Kidney epithelial cell (primary cell): Measurements from ENCODE around the gene RNF150. TPM values are rescaled to one million over a fixed set of nuclear protein-coding genes. Genes with fewer than 3 reads are reported as not detected.

ENCODE experiments used
- DNase-seq: peaks from one replicate; pipeline ENCODE4 v3.0.0-alpha.2; 2010; ENCODE audit warnings: low read depth
- H3K27me3 ChIP-seq: 2 replicates; pipeline ENCODE4 v1.6.0; 2011; ENCODE audit warnings: low read length; ENCODE audit not compliant: control insufficient read depth, insufficient read depth
- H3K36me3 ChIP-seq: 2 replicates; pipeline ENCODE4 v1.5.1; 2011; ENCODE audit warnings: low read length; ENCODE audit not compliant: control insufficient read depth, insufficient read depth
- H3K4me3 ChIP-seq: 2 replicates; pipeline ENCODE4 v1.5.1; 2011; ENCODE audit warnings: low read depth, mild to moderate bottlenecking, control low read depth, low read length
- CTCF ChIP-seq: IDR thresholded peaks from 2 replicates; pipeline ENCODE4 v1.5.1; 2011; ENCODE audit warnings: mild to moderate bottlenecking, moderate library complexity, low read length, control low read depth, inconsistent platforms; ENCODE audit not compliant: insufficient read depth, poor library complexity, severe bottlenecking
- total RNA-seq: library from RNA; depleted of rRNA; stranded (reverse); fragments of >200 nt; gene quantifications from 2 replicates; pipeline ENCODE4 v1.2.3, GENCODE V29; 2015

RNF150 gene
- total RNA-seq, 1 donor from 2014 or later = 5.4 TPM

GRCh38 chr4:140858897-140859296 is 274.4 kb downstream of the RNF150 start:
- Histone ChIP-seq H3K27me3 (no peaks in the 10 kb centered on the region), H3K36me3 (no peaks in the 10 kb centered on the region), H3K4me3 (no peak overlapping the region)
- no peak for TF ChIP-seq CTCF
- no peak for DNase-seq

GRCh38 chr4:140857111-140857510 is 276.2 kb downstream of the RNF150 start:
- Histone ChIP-seq H3K36me3 (no peaks in the 10 kb centered on the region), H3K4me3 (no peak overlapping the region), H3K27me3 (no peaks in the 10 kb centered on the region)
- TF ChIP-seq CTCF = no peak
- DNase-seq = no peak

GRCh38 chr4:140856621-140857062 is 276.6 kb downstream of the RNF150 start:
- Histone ChIP-seq H3K36me3 (no peaks in the 10 kb centered on the region), H3K4me3 (no peak overlapping the region), H3K27me3 (no peaks in the 10 kb centered on the region)
- DNase-seq = peak; percentile 26
- TF ChIP-seq CTCF = no peak

- TF ChIP-seq CTCF = no peak
- Histone ChIP-seq H3K36me3 (no peaks in the 10 kb centered on the region), H3K27me3 (no peaks in the 10 kb centered on the region), H3K4me3 (no peak overlapping the region)
- DNase-seq = no peak
Measured at GRCh38 chr4:140854168-140854567, 279.1 kb downstream of the RNF150 start.

GRCh38 chr4:140851804-140852203 is 281.5 kb downstream of the RNF150 start:
- Histone ChIP-seq H3K36me3 (no peaks in the 10 kb centered on the region), H3K4me3 (no peak overlapping the region), H3K27me3 (no peaks in the 10 kb centered on the region)
- DNase-seq = no peak
- no peak for TF ChIP-seq CTCF

GRCh38 chr4:140851032-140851636 is 282.1 kb downstream of the RNF150 start:
- no peaks in the 10 kb centered on the region for H3K27me3 ChIP-seq
- peak; percentile 65 for TF ChIP-seq CTCF
- peak; percentile 9 for DNase-seq
- H3K36me3 ChIP-seq = no peaks in the 10 kb centered on the region
- no peak overlapping the region for H3K4me3 ChIP-seq
